ENCODE results near the gene TBX21.

Gene TBX21

GRCh38 chr17:47736501-47737495 lies 3.8 kb downstream of the TBX21 start (continued):
- no peak for TF ChIP-seq PATZ1 (CRISPR knock-in tag; IDR thresholded peaks at IDR 0.05; ENCODE audit: borderline replicate concordance)

GRCh38 chr17:47738178-47738577 lies 5.1 kb downstream of the TBX21 start:
- ATAC-seq, result no peak
- no peak for TF ChIP-seq PATZ1 (CRISPR knock-in tag; IDR thresholded peaks at IDR 0.05; ENCODE audit: borderline replicate concordance)
- TF ChIP-seq ISL1 (CRISPR knock-in tag; IDR thresholded peaks at IDR 0.05), result no peak
- TF ChIP-seq GLIS3 (CRISPR knock-in tag; IDR thresholded peaks at IDR 0.05), result no peak
- no peak for TF ChIP-seq ZNF70 (CRISPR knock-in tag; IDR thresholded peaks at IDR 0.05)
- TF ChIP-seq, protein P1, sequence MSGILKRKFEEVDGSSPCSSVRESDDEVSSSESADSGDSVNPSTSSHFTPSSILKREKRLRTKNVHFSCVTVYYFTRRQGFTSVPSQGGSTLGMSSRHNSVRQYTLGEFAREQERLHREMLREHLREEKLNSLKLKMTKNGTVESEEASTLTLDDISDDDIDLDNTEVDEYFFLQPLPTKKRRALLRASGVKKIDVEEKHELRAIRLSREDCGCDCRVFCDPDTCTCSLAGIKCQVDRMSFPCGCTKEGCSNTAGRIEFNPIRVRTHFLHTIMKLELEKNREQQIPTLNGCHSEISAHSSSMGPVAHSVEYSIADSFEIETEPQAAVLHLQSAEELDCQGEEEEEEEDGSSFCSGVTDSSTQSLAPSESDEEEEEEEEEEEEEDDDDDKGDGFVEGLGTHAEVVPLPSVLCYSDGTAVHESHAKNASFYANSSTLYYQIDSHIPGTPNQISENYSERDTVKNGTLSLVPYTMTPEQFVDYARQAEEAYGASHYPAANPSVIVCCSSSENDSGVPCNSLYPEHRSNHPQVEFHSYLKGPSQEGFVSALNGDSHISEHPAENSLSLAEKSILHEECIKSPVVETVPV (CRISPR knock-in tag; IDR thresholded peaks at IDR 0.05), result no peak
- no peak for TF ChIP-seq BACH2 (CRISPR knock-in tag; IDR thresholded peaks at IDR 0.05; ENCODE audit: borderline replicate concordance)
- TF ChIP-seq, protein P2, sequence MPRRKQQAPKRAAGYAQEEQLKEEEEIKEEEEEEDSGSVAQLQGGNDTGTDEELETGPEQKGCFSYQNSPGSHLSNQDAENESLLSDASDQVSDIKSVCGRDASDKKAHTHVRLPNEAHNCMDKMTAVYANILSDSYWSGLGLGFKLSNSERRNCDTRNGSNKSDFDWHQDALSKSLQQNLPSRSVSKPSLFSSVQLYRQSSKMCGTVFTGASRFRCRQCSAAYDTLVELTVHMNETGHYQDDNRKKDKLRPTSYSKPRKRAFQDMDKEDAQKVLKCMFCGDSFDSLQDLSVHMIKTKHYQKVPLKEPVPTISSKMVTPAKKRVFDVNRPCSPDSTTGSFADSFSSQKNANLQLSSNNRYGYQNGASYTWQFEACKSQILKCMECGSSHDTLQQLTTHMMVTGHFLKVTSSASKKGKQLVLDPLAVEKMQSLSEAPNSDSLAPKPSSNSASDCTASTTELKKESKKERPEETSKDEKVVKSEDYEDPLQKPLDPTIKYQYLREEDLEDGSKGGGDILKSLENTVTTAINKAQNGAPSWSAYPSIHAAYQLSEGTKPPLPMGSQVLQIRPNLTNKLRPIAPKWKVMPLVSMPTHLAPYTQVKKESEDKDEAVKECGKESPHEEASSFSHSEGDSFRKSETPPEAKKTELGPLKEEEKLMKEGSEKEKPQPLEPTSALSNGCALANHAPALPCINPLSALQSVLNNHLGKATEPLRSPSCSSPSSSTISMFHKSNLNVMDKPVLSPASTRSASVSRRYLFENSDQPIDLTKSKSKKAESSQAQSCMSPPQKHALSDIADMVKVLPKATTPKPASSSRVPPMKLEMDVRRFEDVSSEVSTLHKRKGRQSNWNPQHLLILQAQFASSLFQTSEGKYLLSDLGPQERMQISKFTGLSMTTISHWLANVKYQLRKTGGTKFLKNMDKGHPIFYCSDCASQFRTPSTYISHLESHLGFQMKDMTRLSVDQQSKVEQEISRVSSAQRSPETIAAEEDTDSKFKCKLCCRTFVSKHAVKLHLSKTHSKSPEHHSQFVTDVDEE (CRISPR knock-in tag; IDR thresholded peaks at IDR 0.05), result no peak
- TF ChIP-seq ESRRG (CRISPR knock-in tag; IDR thresholded peaks at IDR 0.05), result no peak
- no peak for TF ChIP-seq ZNF565 (CRISPR knock-in tag; conservative IDR thresholded peaks at IDR 0.05; ENCODE audit: low read depth)
- no peak for TF ChIP-seq OSR1 (CRISPR knock-in tag; IDR thresholded peaks at IDR 0.05)
- TF ChIP-seq RARB (CRISPR knock-in tag; IDR thresholded peaks at IDR 0.05), result no peak

GRCh38 chr17:47739150-47739549 lies 6.1 kb downstream of the TBX21 start:
- no peak for ATAC-seq
- TF ChIP-seq ESRRG (CRISPR knock-in tag; IDR thresholded peaks at IDR 0.05), result no peak
- TF ChIP-seq SNAI2 (CRISPR knock-in tag; IDR thresholded peaks at IDR 0.05), result no peak
- TF ChIP-seq, protein P3, sequence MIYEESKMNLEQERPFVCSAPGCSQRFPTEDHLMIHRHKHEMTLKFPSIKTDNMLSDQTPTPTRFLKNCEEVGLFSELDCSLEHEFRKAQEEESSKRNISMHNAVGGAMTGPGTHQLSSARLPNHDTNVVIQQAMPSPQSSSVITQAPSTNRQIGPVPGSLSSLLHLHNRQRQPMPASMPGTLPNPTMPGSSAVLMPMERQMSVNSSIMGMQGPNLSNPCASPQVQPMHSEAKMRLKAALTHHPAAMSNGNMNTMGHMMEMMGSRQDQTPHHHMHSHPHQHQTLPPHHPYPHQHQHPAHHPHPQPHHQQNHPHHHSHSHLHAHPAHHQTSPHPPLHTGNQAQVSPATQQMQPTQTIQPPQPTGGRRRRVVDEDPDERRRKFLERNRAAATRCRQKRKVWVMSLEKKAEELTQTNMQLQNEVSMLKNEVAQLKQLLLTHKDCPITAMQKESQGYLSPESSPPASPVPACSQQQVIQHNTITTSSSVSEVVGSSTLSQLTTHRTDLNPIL (CRISPR knock-in tag; IDR thresholded peaks at IDR 0.05; ENCODE audit: low read depth), result no peak
- TF ChIP-seq ZNF565 (CRISPR knock-in tag; conservative IDR thresholded peaks at IDR 0.05; ENCODE audit: low read depth), result no peak
- no peak for TF ChIP-seq OSR1 (CRISPR knock-in tag; IDR thresholded peaks at IDR 0.05)
- no peak for TF ChIP-seq ZNF70 (CRISPR knock-in tag; IDR thresholded peaks at IDR 0.05)
- no peak for TF ChIP-seq ZNF8 (CRISPR knock-in tag; IDR thresholded peaks at IDR 0.05)
- TF ChIP-seq GLIS3 (CRISPR knock-in tag; IDR thresholded peaks at IDR 0.05), result no peak
- TF ChIP-seq BACH2 (CRISPR knock-in tag; IDR thresholded peaks at IDR 0.05; ENCODE audit: borderline replicate concordance), result no peak
- no peak for TF ChIP-seq ISL1 (CRISPR knock-in tag; IDR thresholded peaks at IDR 0.05)
- no peak for TF ChIP-seq ARNTL (CRISPR knock-in tag; IDR thresholded peaks at IDR 0.05; ENCODE audit: borderline replicate concordance, low read depth)
- TF ChIP-seq PATZ1 (CRISPR knock-in tag; IDR thresholded peaks at IDR 0.05; ENCODE audit: borderline replicate concordance), result no peak
- TF ChIP-seq, protein P1 (CRISPR knock-in tag; IDR thresholded peaks at IDR 0.05), result no peak
- TF ChIP-seq, protein P2 (CRISPR knock-in tag; IDR thresholded peaks at IDR 0.05), result no peak
- no peak for TF ChIP-seq ZFP30 (CRISPR knock-in tag; IDR thresholded peaks at IDR 0.05)
- no peak for TF ChIP-seq TCF4 (CRISPR knock-in tag; IDR thresholded peaks at IDR 0.05; ENCODE audit: borderline replicate concordance)
- TF ChIP-seq ZFP3 (CRISPR knock-in tag; IDR thresholded peaks at IDR 0.05), result no peak

Measured in SK-N-SH treated with all-trans-retinoic acid at 6 μM for 48 hours (cell line).